Stimulated activated naive B cell treated with anti-CD40 and anti-IgM and Interleukin-4, amounts not matched to agents 10 μg/mL and 1 μg/mL and 100 μg/mL, for 72 hours (primary cell): ENCODE data around the gene SYNE1.
A peak's percentile ranks its signal among the peaks of the same experiment; 100 is the strongest.
"Not testable (repeated sequence)": the region's sequence is repeated elsewhere in the genome, so short reads cannot be mapped to it uniquely, and the experiment has no call there.

Source experiments
- ATAC-seq, 2 donors: fragments of 150-1000 bp; cut with Tn5 transposase; replicated peaks; 2 replicates each; pipeline ENCODE4 v1.10.0; 2021; ENCODE audit warnings: moderate library complexity in 1 of 2
- DNase-seq: peaks from one replicate; pipeline ENCODE4 v3.0.0; 2021
- H3K27ac Mint-ChIP-seq: one replicate; pipeline ENCODE4 v1.8.0; 2022; ENCODE audit warnings: mild to moderate bottlenecking, mixed read lengths
- H3K27me3 Mint-ChIP-seq, 2 donors: one replicate each; pipeline ENCODE4 v1.8.0; 2022; ENCODE audit warnings: mixed read lengths in 2 of 2
- H3K36me3 Mint-ChIP-seq, 2 donors: one replicate each; pipeline ENCODE4 v1.8.0; 2022; ENCODE audit warnings: mixed read lengths in 2 of 2, mild to moderate bottlenecking in 1 of 2
- H3K4me1 Mint-ChIP-seq, 2 donors: one replicate each; pipeline ENCODE4 v1.8.0; 2022; ENCODE audit warnings: mixed read lengths in 2 of 2, mild to moderate bottlenecking in 1 of 2
- H3K4me3 Mint-ChIP-seq, 2 donors: one replicate each; pipeline ENCODE4 v1.8.0; 2022; ENCODE audit warnings: mild to moderate bottlenecking in 2 of 2, mixed read lengths in 2 of 2, moderate library complexity in 1 of 2
- H3K9me3 Mint-ChIP-seq, 2 donors: one replicate each; pipeline ENCODE4 v1.8.0; 2022; ENCODE audit warnings: mixed read lengths in 2 of 2, mild to moderate bottlenecking in 1 of 2

SYNE1 gene

GRCh38 chr6:152356016-152356415, 281.1 kb downstream of the SYNE1 start:
- Mint-ChIP-seq H3K9me3 (no peaks in the 10 kb centered on the region), H3K4me3 (no peak overlapping the region), H3K4me1 (no peaks in the 10 kb centered on the region), H3K36me3 (no peaks in the 10 kb centered on the region), H3K27me3 (no peaks in the 10 kb centered on the region), H3K27ac (no peak overlapping the region)
- no peak for ATAC-seq
- DNase-seq = no peak

GRCh38 chr6:152355166-152355565, 282.0 kb downstream of the SYNE1 start:
- H3K9me3 Mint-ChIP-seq = no peaks in the 10 kb centered on the region
- no peaks in the 10 kb centered on the region for H3K4me1 Mint-ChIP-seq
- DNase-seq = no peak
- no peaks in the 10 kb centered on the region for H3K36me3 Mint-ChIP-seq
- ATAC-seq = no peak
- no peaks in the 10 kb centered on the region for H3K27me3 Mint-ChIP-seq
- no peak overlapping the region for H3K27ac Mint-ChIP-seq
- H3K4me3 Mint-ChIP-seq = no peak overlapping the region

GRCh38 chr6:152353440-152353839, 283.7 kb downstream of the SYNE1 start:
- ATAC-seq (no peak), DNase-seq (no peak)
- no peaks in the 10 kb centered on the region for H3K9me3 Mint-ChIP-seq
- no peak overlapping the region for H3K4me3 Mint-ChIP-seq
- H3K27me3 Mint-ChIP-seq = no peaks in the 10 kb centered on the region
- H3K27ac Mint-ChIP-seq = no peak overlapping the region
- H3K36me3 Mint-ChIP-seq = no peaks in the 10 kb centered on the region
- no peaks in the 10 kb centered on the region for H3K4me1 Mint-ChIP-seq

- no peak overlapping the region for H3K4me3 Mint-ChIP-seq
- DNase-seq = no peak
- H3K4me1 Mint-ChIP-seq = no peaks in the 10 kb centered on the region
- ATAC-seq = no peak
- H3K36me3 Mint-ChIP-seq = no peaks in the 10 kb centered on the region
- no peak overlapping the region for H3K27ac Mint-ChIP-seq
- H3K27me3 Mint-ChIP-seq = no peaks in the 10 kb centered on the region
- H3K9me3 Mint-ChIP-seq = no peaks in the 10 kb centered on the region
Observed at GRCh38 chr6:152351742-152352141, 285.4 kb downstream of the SYNE1 start.

GRCh38 chr6:152351110-152351509, 286.1 kb downstream of the SYNE1 start:
- Mint-ChIP-seq H3K9me3 (no peaks in the 10 kb centered on the region), H3K36me3 (no peaks in the 10 kb centered on the region), H3K4me3 (no peak overlapping the region), H3K27ac (no peak overlapping the region), H3K27me3 (no peaks in the 10 kb centered on the region), H3K4me1 (no peaks in the 10 kb centered on the region)
- ATAC-seq (no peak), DNase-seq (no peak)

GRCh38 chr6:152348116-152348515, 289.0 kb downstream of the SYNE1 start:
- DNase-seq = no peak
- no peaks in the 10 kb centered on the region for H3K9me3 Mint-ChIP-seq

GRCh38 chr6:152343735-152344360, 293.3 kb downstream of the SYNE1 start:
- Mint-ChIP-seq H3K27me3 (peaks cover 0 to 4% of the 10 kb centered on the region in 2 donors), H3K27ac (no peak overlapping the region), H3K36me3 (no peaks in the 10 kb centered on the region), H3K4me1 (no peaks in the 10 kb centered on the region), H3K4me3 (no peak overlapping the region), H3K9me3 (no peaks in the 10 kb centered on the region)
- ATAC-seq (no peak), DNase-seq (no peak)

More at GRCh38 chr6:152348116-152348515, 289.0 kb downstream of the SYNE1 start:
- H3K4me1 Mint-ChIP-seq = no peaks in the 10 kb centered on the region
- H3K4me3 Mint-ChIP-seq = no peak overlapping the region
- no peaks in the 10 kb centered on the region for H3K36me3 Mint-ChIP-seq
- no peak overlapping the region for H3K27ac Mint-ChIP-seq
- peaks cover 0 to 4% of the 10 kb centered on the region in 2 donors for H3K27me3 Mint-ChIP-seq
- ATAC-seq = no peak

GRCh38 chr6:152341596-152341995, 295.6 kb downstream of the SYNE1 start:
- peaks cover 0 to 8% of the 10 kb centered on the region in 2 donors for H3K27me3 Mint-ChIP-seq
- no peak overlapping the region for H3K27ac Mint-ChIP-seq
- H3K36me3 Mint-ChIP-seq = no peaks in the 10 kb centered on the region
- DNase-seq (no peak), ATAC-seq (no peak)
- no peaks in the 10 kb centered on the region for H3K9me3 Mint-ChIP-seq
- no peak overlapping the region for H3K4me3 Mint-ChIP-seq
- H3K4me1 Mint-ChIP-seq = peaks cover 6% of the 10 kb centered on the region in 2 donors

- peaks cover 0 to 4% of the 10 kb centered on the region in 2 donors for H3K27me3 Mint-ChIP-seq
- no peaks in the 10 kb centered on the region for H3K36me3 Mint-ChIP-seq
- DNase-seq = peak; percentile 13
- no peaks in the 10 kb centered on the region for H3K9me3 Mint-ChIP-seq
- peaks cover 6% of the 10 kb centered on the region in 2 donors for H3K4me1 Mint-ChIP-seq
- no peak overlapping the region for H3K4me3 Mint-ChIP-seq
- peak; percentile 67 to 75 for ATAC-seq
- no peak overlapping the region for H3K27ac Mint-ChIP-seq
Observed at GRCh38 chr6:152338335-152339125, 298.6 kb downstream of the SYNE1 start.

GRCh38 chr6:152334555-152334954, 302.6 kb downstream of the SYNE1 start:
- H3K36me3 Mint-ChIP-seq = no peaks in the 10 kb centered on the region
- H3K27me3 Mint-ChIP-seq = peaks cover 0 to 4% of the 10 kb centered on the region in 2 donors
- no peak overlapping the region for H3K27ac Mint-ChIP-seq
- DNase-seq = no peak
- ATAC-seq = no peak
- peaks cover 6 to 8% of the 10 kb centered on the region in 2 donors for H3K4me1 Mint-ChIP-seq
- no peaks in the 10 kb centered on the region for H3K9me3 Mint-ChIP-seq
- H3K4me3 Mint-ChIP-seq = no peak overlapping the region

GRCh38 chr6:152330961-152331360, 306.2 kb downstream of the SYNE1 start:
- ATAC-seq (no peak), DNase-seq (no peak)
- no peaks in the 10 kb centered on the region for H3K9me3 Mint-ChIP-seq
- peaks cover 0 to 2% of the 10 kb centered on the region in 2 donors for H3K4me1 Mint-ChIP-seq
- H3K4me3 Mint-ChIP-seq = no peak overlapping the region
- no peaks in the 10 kb centered on the region for H3K36me3 Mint-ChIP-seq
- H3K27me3 Mint-ChIP-seq = peaks cover 0 to 6% of the 10 kb centered on the region in 2 donors
- no peak overlapping the region for H3K27ac Mint-ChIP-seq

GRCh38 chr6:152329638-152330448, 307.3 kb downstream of the SYNE1 start:
- ATAC-seq (no peak), DNase-seq (no peak)
- H3K9me3 Mint-ChIP-seq = no peaks in the 10 kb centered on the region
- no peak overlapping the region for H3K27ac Mint-ChIP-seq
- H3K27me3 Mint-ChIP-seq = peaks cover 0 to 7% of the 10 kb centered on the region in 2 donors
- peaks cover 0 to 2% of the 10 kb centered on the region in 2 donors for H3K4me1 Mint-ChIP-seq
- no peaks in the 10 kb centered on the region for H3K36me3 Mint-ChIP-seq
- H3K4me3 Mint-ChIP-seq = no peak overlapping the region

- H3K4me3 Mint-ChIP-seq, H3K27me3 Mint-ChIP-seq, H3K36me3 Mint-ChIP-seq, H3K27ac Mint-ChIP-seq, H3K4me1 Mint-ChIP-seq, ATAC-seq, DNase-seq, H3K9me3 Mint-ChIP-seq: not testable (repeated sequence)
Observed at GRCh38 chr6:152328200-152328599, 309.0 kb downstream of the SYNE1 start.

GRCh38 chr6:152323376-152323775, 313.8 kb downstream of the SYNE1 start:
- DNase-seq (no peak), ATAC-seq (no peak)
- Mint-ChIP-seq H3K4me3 (no peak overlapping the region), H3K27me3 (peaks cover 5 to 13% of the 10 kb centered on the region in 2 donors), H3K36me3 (no peaks in the 10 kb centered on the region), H3K9me3 (no peaks in the 10 kb centered on the region), H3K4me1 (no peaks in the 10 kb centered on the region), H3K27ac (no peak overlapping the region)
